ENCODE results near the gene PRR20G.
"Not testable (repeated sequence)": the region's sequence is repeated elsewhere in the genome, so short reads cannot be mapped to it uniquely, and the experiment has no call there.

The PRR20G gene

GRCh38 chr3:127299276-127299675, 11.4 kb upstream of the PRR20G start:
- no peak for DNase-seq (ENCODE audit: low read depth)

GRCh38 chr3:127296959-127297358, 9.1 kb upstream of the PRR20G start:
- DNase-seq (ENCODE audit: low read depth) = no peak

- DNase-seq (ENCODE audit: low read depth) = no peak
These were observed 8.3 kb upstream of the PRR20G start for GRCh38 chr3:127296166-127296565.

- not testable (repeated sequence) for DNase-seq (ENCODE audit: low read depth)
These were observed 5.8 kb upstream of the PRR20G start for GRCh38 chr3:127293650-127294049.

- no peak for DNase-seq (ENCODE audit: low read depth)
These were observed 3.8 kb upstream of the PRR20G start for GRCh38 chr3:127291611-127292010.

GRCh38 chr3:127291114-127291513, 3.3 kb upstream of the PRR20G start:
- no peak for DNase-seq (ENCODE audit: low read depth)

GRCh38 chr3:127289706-127290575, 2.1 kb upstream of the PRR20G start:
- no peak for DNase-seq (ENCODE audit: low read depth)

GRCh38 chr3:127288921-127289705, 1.3 kb upstream of the PRR20G start:
- no peak for DNase-seq (ENCODE audit: low read depth)

- DNase-seq (ENCODE audit: low read depth) = no peak
These were observed 497 bp upstream of the PRR20G start for GRCh38 chr3:127288343-127288742.

GRCh38 chr3:127286571-127287140, 1.2 kb downstream of the PRR20G start:
- DNase-seq (ENCODE audit: low read depth) = no peak

- DNase-seq (ENCODE audit: low read depth) = no peak
These were observed 3.6 kb downstream of the PRR20G start for GRCh38 chr3:127284258-127284657.

- DNase-seq (ENCODE audit: low read depth) = no peak
These were observed 10.3 kb downstream of the PRR20G start for GRCh38 chr3:127277561-127277960.

GRCh38 chr3:127276995-127277394, 10.9 kb downstream of the PRR20G start:
- no peak for DNase-seq (ENCODE audit: low read depth)

GRCh38 chr3:127276396-127276795, 11.4 kb downstream of the PRR20G start:
- DNase-seq (ENCODE audit: low read depth) = no peak

- DNase-seq (ENCODE audit: low read depth) = no peak
These were observed 12.5 kb downstream of the PRR20G start for GRCh38 chr3:127275287-127275781.

- no peak for DNase-seq (ENCODE audit: low read depth)
These were observed 13.6 kb downstream of the PRR20G start for GRCh38 chr3:127274200-127274760.

- no peak for DNase-seq (ENCODE audit: low read depth)
These were observed 14.6 kb downstream of the PRR20G start for GRCh38 chr3:127273206-127273605.

- no peak for DNase-seq (ENCODE audit: low read depth)
These were observed 21.7 kb downstream of the PRR20G start for GRCh38 chr3:127266186-127266585.

- DNase-seq (ENCODE audit: low read depth) = no peak
These were observed 22.3 kb downstream of the PRR20G start for GRCh38 chr3:127265581-127265981.

- DNase-seq (ENCODE audit: low read depth) = no peak
These were observed 22.9 kb downstream of the PRR20G start for GRCh38 chr3:127264794-127265514.

- DNase-seq (ENCODE audit: low read depth) = no peak
These were observed 23.6 kb downstream of the PRR20G start for GRCh38 chr3:127264292-127264691.
